ENCODE results near the gene LRRK1.

Gene LRRK1

GRCh38 chr15:101078669-101079323 is 159.6 kb downstream of the LRRK1 start:
- ChIA-PET CTCF (interaction anchor here (0.7 kb wide), 1 partner anchor 70 kb away, joined by 5 read pairs; no protein-coding TSS in a partner anchor), POLR2A (ENCODE audit: low non-redundant PET) (no interaction called here)
- no peak overlapping the region for H3K27ac ChIP-seq
- no peak for DNase-seq (ENCODE audit: low spot score)
- no peak for TF ChIP-seq CTCF (conservative IDR thresholded peaks at IDR 0.05; ENCODE audit: low read depth)

- no peak for TF ChIP-seq CTCF (conservative IDR thresholded peaks at IDR 0.05; ENCODE audit: low read depth)
- POLR2A ChIA-PET (ENCODE audit: low non-redundant PET), result no interaction called here
- H3K27ac ChIP-seq, result no peak overlapping the region
- no peak for DNase-seq (ENCODE audit: low spot score)
- CTCF ChIA-PET, result no interaction called here
Observed at GRCh38 chr15:101081900-101082299, 162.7 kb downstream of the LRRK1 start.

- CTCF ChIA-PET, result no interaction called here
- no peak for DNase-seq (ENCODE audit: low spot score)
- no peak for TF ChIP-seq CTCF (conservative IDR thresholded peaks at IDR 0.05; ENCODE audit: low read depth)
- no peak overlapping the region for H3K27ac ChIP-seq
- POLR2A ChIA-PET (ENCODE audit: low non-redundant PET), result no interaction called here
Observed at GRCh38 chr15:101083336-101084045, 164.3 kb downstream of the LRRK1 start.

- TF ChIP-seq CTCF (conservative IDR thresholded peaks at IDR 0.05; ENCODE audit: low read depth), result no peak
- ChIA-PET POLR2A (ENCODE audit: low non-redundant PET) (no interaction called here), CTCF (no interaction called here)
- DNase-seq (ENCODE audit: low spot score), result no peak
- H3K27ac ChIP-seq, result no peak overlapping the region
Observed at GRCh38 chr15:101084801-101085200, 165.6 kb downstream of the LRRK1 start.

GRCh38 chr15:101085311-101085700 is 166.1 kb downstream of the LRRK1 start:
- ChIA-PET POLR2A (ENCODE audit: low non-redundant PET) (no interaction called here), CTCF (interaction anchor here (0.5 to 1.2 kb wide), 2 partner anchors 172 to 194 kb away, joined by 3 read pairs; no protein-coding TSS in a partner anchor)
- TF ChIP-seq CTCF (conservative IDR thresholded peaks at IDR 0.05; ENCODE audit: low read depth), result no peak
- no peak overlapping the region for H3K27ac ChIP-seq
- no peak for DNase-seq (ENCODE audit: low spot score)

GRCh38 chr15:101086394-101087171 is 167.4 kb downstream of the LRRK1 start:
- CTCF ChIA-PET, result interaction anchor here (0.5 to 2.0 kb wide), 7 partner anchors 16 to 544 kb away, joined by 3 to 7 read pairs (median 3); no protein-coding TSS in a partner anchor
- no peak for DNase-seq (ENCODE audit: low spot score)
- H3K27ac ChIP-seq, result no peak overlapping the region
- no peak for TF ChIP-seq CTCF (conservative IDR thresholded peaks at IDR 0.05; ENCODE audit: low read depth)
- POLR2A ChIA-PET (ENCODE audit: low non-redundant PET), result no interaction called here
